Gastrocnemius medialis (tissue), 4 donors: ENCODE results near the gene NTNG2.

Source experiments
- POLR2A ChIP-seq, 2 donors: fragments of 450-650 bp; IDR thresholded peaks; one replicate each; pipeline ENCODE4 v1.6.1; 2017; ENCODE audit warnings: antibody characterized with exemption in 2 of 2, mild to moderate bottlenecking in 2 of 2, moderate library complexity in 2 of 2
- TF ChIP-seq, protein P1 (sequence below), 5 experiments: fragments of 450-650 bp in 3 of 5; fragments of 200-600 bp in 2 of 5; sonication (generic) in 2 of 5; IDR thresholded peaks in 4 of 5; conservative IDR thresholded peaks in 1 of 5; 1 replicate in 4 of 5; 2 replicates in 1 of 5; pipeline ENCODE4 v1.5.1; 2016 to 2019; ENCODE audit warnings: antibody characterized with exemption in 5 of 5, mild to moderate bottlenecking in 3 of 5, moderate library complexity in 3 of 5

GRCh38 chr9:132249690-132250089 is 87.8 kb downstream of the NTNG2 start:
- TF ChIP-seq, protein P1, sequence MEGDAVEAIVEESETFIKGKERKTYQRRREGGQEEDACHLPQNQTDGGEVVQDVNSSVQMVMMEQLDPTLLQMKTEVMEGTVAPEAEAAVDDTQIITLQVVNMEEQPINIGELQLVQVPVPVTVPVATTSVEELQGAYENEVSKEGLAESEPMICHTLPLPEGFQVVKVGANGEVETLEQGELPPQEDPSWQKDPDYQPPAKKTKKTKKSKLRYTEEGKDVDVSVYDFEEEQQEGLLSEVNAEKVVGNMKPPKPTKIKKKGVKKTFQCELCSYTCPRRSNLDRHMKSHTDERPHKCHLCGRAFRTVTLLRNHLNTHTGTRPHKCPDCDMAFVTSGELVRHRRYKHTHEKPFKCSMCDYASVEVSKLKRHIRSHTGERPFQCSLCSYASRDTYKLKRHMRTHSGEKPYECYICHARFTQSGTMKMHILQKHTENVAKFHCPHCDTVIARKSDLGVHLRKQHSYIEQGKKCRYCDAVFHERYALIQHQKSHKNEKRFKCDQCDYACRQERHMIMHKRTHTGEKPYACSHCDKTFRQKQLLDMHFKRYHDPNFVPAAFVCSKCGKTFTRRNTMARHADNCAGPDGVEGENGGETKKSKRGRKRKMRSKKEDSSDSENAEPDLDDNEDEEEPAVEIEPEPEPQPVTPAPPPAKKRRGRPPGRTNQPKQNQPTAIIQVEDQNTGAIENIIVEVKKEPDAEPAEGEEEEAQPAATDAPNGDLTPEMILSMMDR (IDR thresholded peaks at IDR 0.05 in 4 of 5, conservative IDR thresholded peaks at IDR 0.05 in 1 of 5), result no peak
- no peak for TF ChIP-seq POLR2A (IDR thresholded peaks at IDR 0.05)
